Neural cell (in vitro differentiated cells): Measurements from ENCODE around the gene ZNF224. TPM values are rescaled to one million over a fixed set of nuclear protein-coding genes. Genes with fewer than 3 reads are reported as not detected.

Experiments
- H2AFZ ChIP-seq: fragments of 200-600, 300-800 bp; sonication (generic), shearing (Covaris generic); 2 replicates; pipeline ENCODE4 v1.6.0; 2014; ENCODE audit warnings: low read depth, mild to moderate bottlenecking, antibody characterized with exemption, low read length, moderate library complexity
- H3F3A ChIP-seq: fragments of 200-600 bp; shearing (Covaris generic); 2 replicates; pipeline ENCODE4 v1.6.1; 2016; ENCODE audit warnings: mild to moderate bottlenecking, moderate library complexity, mixed read lengths, antibody characterized with exemption, low read length; ENCODE audit not compliant: insufficient read depth, poor library complexity, severe bottlenecking
- H3K27ac ChIP-seq: fragments of 200-600, 300-800 bp; sonication (generic), shearing (Covaris generic); 2 replicates; pipeline ENCODE4 v1.5.1; 2014; ENCODE audit warnings: mild to moderate bottlenecking, low read length, moderate library complexity
- H3K27me3 ChIP-seq: fragments of 300-800, 200-600 bp; sonication (generic), shearing (Covaris generic); 2 replicates; pipeline ENCODE4 v1.6.0; 2014; ENCODE audit warnings: mild to moderate bottlenecking, low read depth, low read length, moderate library complexity; ENCODE audit not compliant: insufficient read depth
- H3K36me3 ChIP-seq: fragments of 300-800, 200-600 bp; sonication (generic), shearing (Covaris generic); 2 replicates; pipeline ENCODE4 v1.5.1; 2014; ENCODE audit warnings: mild to moderate bottlenecking, antibody characterized with exemption, low read length, moderate library complexity; ENCODE audit not compliant: insufficient read depth
- H3K4me2 ChIP-seq: fragments of 300-800, 200-600 bp; sonication (generic), shearing (Covaris generic); 2 replicates; pipeline ENCODE4 v1.6.0; 2014; ENCODE audit warnings: mild to moderate bottlenecking, low read length
- H3K4me3 ChIP-seq: fragments of 300-800, 200-600 bp; sonication (generic), shearing (Covaris generic); 2 replicates; pipeline ENCODE4 v1.5.1; 2014; ENCODE audit warnings: mild to moderate bottlenecking, low read length, moderate library complexity
- H3K79me2 ChIP-seq: fragments of 200-600 bp; shearing (Covaris generic); replicated peaks from 2 replicates; pipeline ENCODE4 v1.6.0; 2014; ENCODE audit warnings: mild to moderate bottlenecking, low read length, moderate library complexity; ENCODE audit not compliant: insufficient read depth
- H3K9ac ChIP-seq: fragments of 300-800, 200-600 bp; sonication (generic), shearing (Covaris generic); 2 replicates; pipeline ENCODE4 v1.6.1; 2016; ENCODE audit warnings: mild to moderate bottlenecking, low read length, mixed read lengths
- H3K9me2 ChIP-seq: fragments of 200-600 bp; shearing (Covaris generic); 2 replicates; pipeline ENCODE4 v1.6.1; 2016; ENCODE audit warnings: mild to moderate bottlenecking, low read length, mixed read lengths; ENCODE audit not compliant: insufficient read depth
- H3K9me3 ChIP-seq: fragments of 200-600, 300-800 bp; sonication (generic), shearing (Covaris generic); 2 replicates; pipeline ENCODE4 v1.6.1; 2016; ENCODE audit warnings: mild to moderate bottlenecking, mixed run types, low read length, moderate library complexity, mixed read lengths
- H4K20me1 ChIP-seq: fragments of 200-600 bp; shearing (Covaris generic); 2 replicates; pipeline ENCODE4 v1.6.1; 2016; ENCODE audit warnings: mild to moderate bottlenecking, mixed run types; ENCODE audit not compliant: insufficient read depth
- EP300 ChIP-seq: fragments of 450-650 bp; conservative IDR thresholded peaks from 2 replicates; pipeline ENCODE4 v1.6.1; 2014; ENCODE audit warnings: antibody characterized with exemption, mild to moderate bottlenecking, moderate library complexity; ENCODE audit not compliant: poor library complexity, severe bottlenecking
- EZH2 ChIP-seq: fragments of 200-600, 300-800 bp; shearing (Covaris generic), sonication (generic); IDR thresholded peaks from 2 replicates; pipeline ENCODE4 v1.6.1; 2014; ENCODE audit warnings: antibody characterized with exemption, low read length, borderline replicate concordance, mild to moderate bottlenecking; ENCODE audit not compliant: insufficient read depth, poor library complexity, severe bottlenecking
- MXI1 ChIP-seq: fragments of 450-650 bp; conservative IDR thresholded peaks from 2 replicates; pipeline ENCODE4 v1.6.1; 2014; ENCODE audit warnings: antibody characterized with exemption, mild to moderate bottlenecking; ENCODE audit not compliant: poor library complexity, severe bottlenecking
- POLR2AphosphoS5 ChIP-seq: IDR thresholded peaks from 2 replicates; pipeline ENCODE4 v1.6.1; 2012
- RAD21 ChIP-seq: fragments of 450-650 bp; conservative IDR thresholded peaks from 2 replicates; pipeline ENCODE4 v1.6.1; 2014; ENCODE audit warnings: antibody characterized with exemption, mild to moderate bottlenecking, moderate library complexity
- SMC3 ChIP-seq: fragments of 450-650 bp; conservative IDR thresholded peaks from 2 replicates; pipeline ENCODE4 v1.6.1; 2014; ENCODE audit warnings: antibody characterized with exemption, mild to moderate bottlenecking, moderate library complexity; ENCODE audit not compliant: poor library complexity
- TAF1 ChIP-seq: IDR thresholded peaks from 2 replicates; pipeline ENCODE4 v1.6.1; 2012; ENCODE audit warnings: low read depth
- polyA minus RNA-seq: library from RNA; depleted of rRNA, polyadenylated mRNA; stranded (reverse); fragments of >200 nt; gene quantifications from 2 replicates; pipeline ENCODE4 v1.2.3, GENCODE V29; 2014
- polyA plus RNA-seq: library from polyadenylated mRNA; depleted of rRNA; stranded (reverse); fragments of >200 nt; gene quantifications from 2 replicates; pipeline ENCODE4 v1.2.3, GENCODE V29; 2014
- TF ChIP-seq, protein P1 (sequence below): fragments of 450-650 bp; IDR thresholded peaks from 2 replicates; pipeline ENCODE4 v1.5.1; 2014; ENCODE audit warnings: antibody characterized with exemption, mild to moderate bottlenecking, moderate library complexity; ENCODE audit not compliant: poor library complexity, severe bottlenecking
- TF ChIP-seq, protein P2 (sequence below): IDR thresholded peaks from 2 replicates; pipeline ENCODE4 v1.6.1; 2012; ENCODE audit warnings: borderline replicate concordance

ZNF224 gene
- polyA plus RNA-seq (41.8 and 45.4 TPM in 2 replicates), polyA minus RNA-seq (41.4 and 69.9 TPM in 2 replicates)

DNA sequence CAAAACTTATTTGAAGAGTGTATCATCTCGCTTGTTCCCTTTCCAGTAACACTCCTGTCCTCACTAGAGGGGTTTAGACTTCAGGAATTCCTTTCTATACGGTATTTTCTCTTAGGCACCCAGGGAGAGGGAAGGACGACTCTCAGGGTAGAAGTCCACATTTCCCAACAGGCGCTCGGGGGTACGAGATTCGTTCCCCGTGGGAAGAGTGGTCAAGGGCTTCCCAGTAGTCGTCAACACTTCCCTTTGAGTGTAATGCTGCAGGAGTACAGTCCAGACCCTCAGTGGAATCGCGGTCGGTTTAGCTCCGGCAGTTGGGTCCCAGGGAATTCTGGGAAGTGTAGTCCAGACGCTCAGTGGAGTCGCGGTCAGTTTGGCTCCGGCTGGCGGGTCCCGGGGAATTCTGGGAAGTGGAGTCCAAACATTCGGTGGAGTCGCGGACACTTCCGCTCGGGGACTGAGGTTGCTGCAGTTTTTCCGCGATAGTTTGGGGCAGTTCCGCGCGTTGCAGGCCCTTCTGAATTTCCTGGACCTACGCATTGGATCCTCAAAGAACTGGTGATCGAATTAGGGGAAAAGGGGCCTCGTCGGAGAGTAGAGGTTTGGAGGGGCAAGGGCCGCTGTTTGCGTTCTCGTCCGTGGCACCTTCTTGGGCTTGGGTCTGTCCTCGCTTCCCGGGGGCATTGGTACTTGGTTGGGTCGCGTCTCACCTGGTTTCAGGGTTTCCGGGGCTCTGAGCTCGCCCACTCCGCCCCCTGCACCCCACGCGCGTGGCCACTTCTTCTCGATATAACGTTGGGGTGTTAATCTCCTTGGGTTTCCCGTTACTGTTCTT lies at the start of gene ZNF224:
Gene ZNF224, plus strand, starts transcription at position 431 of the 835 bp plus-strand sequence. CDS start 3,513 bp downstream, outside the sequence.
- Histone ChIP-seq H3K9me2 (no peaks in the 10 kb centered on the region), H3K27ac (peak within 1 kb of the TSS; percentile 11), H3K27me3 (no peaks in the 10 kb centered on the region), H3K9ac (peak within 1 kb of the TSS; percentile 55), H3K4me2 (peak within 1 kb of the TSS; percentile 91), H3F3A (no peaks in the 10 kb centered on the region), H3K36me3 (peaks cover 3% of the 10 kb centered on the region), H3K79me2 (no peaks in the 10 kb centered on the region), H4K20me1 (no peaks in the 10 kb centered on the region), H3K9me3 (no peaks in the 10 kb centered on the region), H2AFZ (peak within 1 kb of the TSS; percentile 91), H3K4me3 (peak within 1 kb of the TSS; percentile 85)
- TF ChIP-seq, protein P1, sequence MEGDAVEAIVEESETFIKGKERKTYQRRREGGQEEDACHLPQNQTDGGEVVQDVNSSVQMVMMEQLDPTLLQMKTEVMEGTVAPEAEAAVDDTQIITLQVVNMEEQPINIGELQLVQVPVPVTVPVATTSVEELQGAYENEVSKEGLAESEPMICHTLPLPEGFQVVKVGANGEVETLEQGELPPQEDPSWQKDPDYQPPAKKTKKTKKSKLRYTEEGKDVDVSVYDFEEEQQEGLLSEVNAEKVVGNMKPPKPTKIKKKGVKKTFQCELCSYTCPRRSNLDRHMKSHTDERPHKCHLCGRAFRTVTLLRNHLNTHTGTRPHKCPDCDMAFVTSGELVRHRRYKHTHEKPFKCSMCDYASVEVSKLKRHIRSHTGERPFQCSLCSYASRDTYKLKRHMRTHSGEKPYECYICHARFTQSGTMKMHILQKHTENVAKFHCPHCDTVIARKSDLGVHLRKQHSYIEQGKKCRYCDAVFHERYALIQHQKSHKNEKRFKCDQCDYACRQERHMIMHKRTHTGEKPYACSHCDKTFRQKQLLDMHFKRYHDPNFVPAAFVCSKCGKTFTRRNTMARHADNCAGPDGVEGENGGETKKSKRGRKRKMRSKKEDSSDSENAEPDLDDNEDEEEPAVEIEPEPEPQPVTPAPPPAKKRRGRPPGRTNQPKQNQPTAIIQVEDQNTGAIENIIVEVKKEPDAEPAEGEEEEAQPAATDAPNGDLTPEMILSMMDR, result no peak
- TF ChIP-seq POLR2AphosphoS5, result peak; percentile 43
- TF ChIP-seq EP300, result no peak
- TF ChIP-seq EZH2, result no peak
- TF ChIP-seq, protein P2, sequence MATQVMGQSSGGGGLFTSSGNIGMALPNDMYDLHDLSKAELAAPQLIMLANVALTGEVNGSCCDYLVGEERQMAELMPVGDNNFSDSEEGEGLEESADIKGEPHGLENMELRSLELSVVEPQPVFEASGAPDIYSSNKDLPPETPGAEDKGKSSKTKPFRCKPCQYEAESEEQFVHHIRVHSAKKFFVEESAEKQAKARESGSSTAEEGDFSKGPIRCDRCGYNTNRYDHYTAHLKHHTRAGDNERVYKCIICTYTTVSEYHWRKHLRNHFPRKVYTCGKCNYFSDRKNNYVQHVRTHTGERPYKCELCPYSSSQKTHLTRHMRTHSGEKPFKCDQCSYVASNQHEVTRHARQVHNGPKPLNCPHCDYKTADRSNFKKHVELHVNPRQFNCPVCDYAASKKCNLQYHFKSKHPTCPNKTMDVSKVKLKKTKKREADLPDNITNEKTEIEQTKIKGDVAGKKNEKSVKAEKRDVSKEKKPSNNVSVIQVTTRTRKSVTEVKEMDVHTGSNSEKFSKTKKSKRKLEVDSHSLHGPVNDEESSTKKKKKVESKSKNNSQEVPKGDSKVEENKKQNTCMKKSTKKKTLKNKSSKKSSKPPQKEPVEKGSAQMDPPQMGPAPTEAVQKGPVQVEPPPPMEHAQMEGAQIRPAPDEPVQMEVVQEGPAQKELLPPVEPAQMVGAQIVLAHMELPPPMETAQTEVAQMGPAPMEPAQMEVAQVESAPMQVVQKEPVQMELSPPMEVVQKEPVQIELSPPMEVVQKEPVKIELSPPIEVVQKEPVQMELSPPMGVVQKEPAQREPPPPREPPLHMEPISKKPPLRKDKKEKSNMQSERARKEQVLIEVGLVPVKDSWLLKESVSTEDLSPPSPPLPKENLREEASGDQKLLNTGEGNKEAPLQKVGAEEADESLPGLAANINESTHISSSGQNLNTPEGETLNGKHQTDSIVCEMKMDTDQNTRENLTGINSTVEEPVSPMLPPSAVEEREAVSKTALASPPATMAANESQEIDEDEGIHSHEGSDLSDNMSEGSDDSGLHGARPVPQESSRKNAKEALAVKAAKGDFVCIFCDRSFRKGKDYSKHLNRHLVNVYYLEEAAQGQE, result no peak
- peak; percentile 23 for TF ChIP-seq RAD21
- no peak for TF ChIP-seq TAF1
- TF ChIP-seq SMC3, result no peak
- peak; percentile 65 for TF ChIP-seq MXI1

DNA sequence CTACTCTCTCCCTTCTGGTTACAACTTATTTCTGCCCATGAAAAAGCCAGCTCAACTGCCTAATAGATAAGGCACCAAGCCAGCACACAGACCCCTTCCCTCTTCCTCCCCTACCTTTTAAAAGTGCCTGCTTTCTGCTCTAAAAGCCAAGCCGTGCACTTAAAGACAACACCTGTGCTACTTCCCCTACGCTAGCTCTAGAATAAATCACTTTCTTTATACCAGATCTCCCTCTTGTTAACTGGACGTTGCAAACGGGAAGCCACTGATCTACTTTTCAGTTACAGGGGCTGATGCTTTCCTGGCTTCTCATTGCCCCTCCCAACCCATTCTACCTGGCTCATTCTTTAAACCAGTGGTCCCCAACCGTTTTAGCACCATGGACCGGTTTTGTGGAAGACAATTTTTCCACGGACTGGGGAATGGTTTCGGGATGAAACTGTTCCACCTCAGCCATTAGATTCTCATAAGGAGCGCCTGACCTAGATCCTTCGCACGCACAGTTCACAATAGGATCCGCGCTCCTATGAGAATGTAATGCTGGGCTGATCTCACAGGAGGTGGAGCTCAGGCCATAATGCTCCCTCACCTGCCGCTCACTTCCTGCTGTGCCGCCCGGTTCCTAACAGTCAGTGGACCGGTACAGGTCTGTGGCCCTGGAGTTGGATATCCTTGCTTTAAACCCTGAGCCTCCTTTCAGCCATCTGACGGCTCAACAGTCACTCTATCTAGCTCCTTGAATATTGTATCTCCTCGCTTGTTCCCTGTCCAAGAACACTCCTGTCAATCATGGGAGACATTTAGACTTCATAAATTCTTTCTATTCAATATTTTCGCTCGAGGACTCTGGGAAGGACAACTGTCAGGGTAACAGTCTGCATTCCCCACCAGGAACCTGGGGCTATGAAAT lies 43.2 kb upstream of the ZNF224 start:
- H3K79me2 ChIP-seq, result peaks cover 16% of the 10 kb centered on the region
- peak overlapping the region; percentile 90 for H3K4me3 ChIP-seq
- no peaks in the 10 kb centered on the region for H3K36me3 ChIP-seq
- no peaks in the 10 kb centered on the region for H3F3A ChIP-seq
- H3K9me3 ChIP-seq, result no peaks in the 10 kb centered on the region
- peak overlapping the region; percentile 96 for H2AFZ ChIP-seq
- TF ChIP-seq EP300 (peak; percentile 5), MXI1 (no peak)
- H4K20me1 ChIP-seq, result no peaks in the 10 kb centered on the region
- peak overlapping the region; percentile 77 for H3K9ac ChIP-seq
- no peak overlapping the region for H3K4me2 ChIP-seq
- H3K27me3 ChIP-seq, result no peaks in the 10 kb centered on the region
- peak overlapping the region; percentile 55 for H3K27ac ChIP-seq
- no peaks in the 10 kb centered on the region for H3K9me2 ChIP-seq
